HK-2 (cell line): ENCODE results near the gene CTAG1A.
"Not testable (repeated sequence)": the region's sequence is repeated elsewhere in the genome, so short reads cannot be mapped to it uniquely, and the experiment has no call there.

ENCODE experiments used
- DNase-seq: peaks from one replicate; pipeline ENCODE4 v3.0.0-alpha.2; 2018; ENCODE audit not compliant: unreplicated experiment

The CTAG1A gene

DNA sequence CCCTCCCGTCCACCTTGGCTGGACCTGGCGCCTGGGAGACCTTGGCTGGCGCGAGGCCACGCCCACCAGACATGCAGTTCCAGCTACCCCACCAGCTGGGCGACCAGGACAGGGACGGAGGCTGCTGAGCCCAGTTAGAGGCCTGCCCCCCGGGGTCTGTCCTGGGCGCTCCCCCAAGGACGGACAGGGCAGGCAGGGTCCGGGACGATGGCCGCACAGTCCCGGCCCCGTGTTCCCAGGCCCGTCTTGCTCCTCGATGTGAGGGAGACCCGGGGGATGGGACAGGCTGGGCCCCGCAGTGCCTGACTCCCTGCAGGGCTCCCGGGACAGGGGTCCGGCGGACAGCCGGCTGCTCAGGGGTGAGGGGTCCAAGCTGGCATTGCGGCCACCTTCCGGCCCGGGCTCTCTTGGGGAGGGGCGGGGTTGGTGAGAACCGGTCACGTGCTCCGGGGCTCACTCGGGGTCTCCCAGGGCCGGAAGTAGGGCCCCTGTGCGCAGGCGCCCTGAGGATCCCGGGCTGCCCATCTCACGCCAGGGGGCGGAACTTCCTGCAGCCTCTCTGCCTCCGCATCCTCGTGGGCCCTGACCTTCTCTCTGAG lies at the start of gene CTAG1A:
TSS of gene CTAG1A (plus strand) at position 549 of the 599 bp plus-strand sequence. CDS start 74 bp downstream, outside the sequence.
- not testable (repeated sequence) for DNase-seq

DNA sequence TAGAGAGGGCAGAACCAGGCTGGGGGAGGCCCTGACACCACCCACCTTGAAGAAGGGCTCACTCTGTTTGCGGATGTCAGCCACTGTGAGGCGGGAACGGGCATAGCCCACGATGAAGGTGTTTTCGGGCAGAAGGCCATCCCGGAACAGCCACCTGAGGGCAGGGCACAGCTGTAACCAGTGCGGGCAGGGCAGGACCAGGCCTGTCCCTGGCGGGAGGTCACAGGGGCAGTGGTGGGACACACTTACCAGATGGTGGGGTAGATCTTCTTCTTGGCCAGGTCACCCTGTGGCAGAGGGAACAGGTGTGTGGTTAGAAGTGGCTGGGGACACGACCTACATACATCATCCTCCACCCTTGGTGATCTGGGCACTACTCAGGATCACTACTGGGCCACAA lies 49.0 kb upstream of the CTAG1A start:
- no peak for DNase-seq

DNA sequence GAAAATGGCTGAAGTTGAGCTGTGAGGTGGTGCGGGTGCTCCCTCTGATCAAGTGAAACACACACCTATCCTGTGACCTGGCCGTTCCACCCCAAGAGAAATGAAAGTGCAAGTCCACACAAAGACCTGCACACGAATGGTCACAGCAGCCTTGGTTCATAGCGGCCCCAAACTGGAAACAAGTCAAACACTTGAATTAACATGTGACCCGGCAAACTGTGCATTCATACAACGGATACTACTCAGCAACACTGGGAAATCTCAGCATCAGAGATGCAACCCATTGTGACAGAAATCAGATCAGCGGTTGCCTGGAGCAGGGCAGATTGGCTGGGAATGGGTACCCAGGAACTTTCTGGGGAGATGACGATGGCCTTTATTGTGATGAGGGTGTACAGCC lies 45.9 kb upstream of the CTAG1A start:
- DNase-seq, result no peak

DNA sequence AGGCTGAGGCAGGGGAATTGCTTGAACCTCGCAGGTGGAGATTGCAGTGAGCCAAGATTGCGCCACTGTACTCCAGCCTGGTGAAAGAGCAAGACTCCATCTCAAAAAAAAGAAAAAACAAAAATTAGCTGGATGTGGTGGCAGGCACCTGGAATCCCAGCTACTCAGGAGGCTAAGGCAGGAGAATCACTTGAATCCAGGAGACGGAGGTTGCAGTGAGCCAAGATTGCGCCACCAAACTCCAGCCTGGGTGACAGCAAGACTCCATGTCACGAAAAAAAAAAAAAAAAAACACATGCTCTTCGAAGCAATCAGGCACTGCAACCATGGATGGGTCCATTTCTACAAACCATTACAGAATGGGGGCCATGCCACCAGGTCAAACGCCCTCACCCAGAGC lies 44.6 kb upstream of the CTAG1A start:
- not testable (repeated sequence) for DNase-seq

DNA sequence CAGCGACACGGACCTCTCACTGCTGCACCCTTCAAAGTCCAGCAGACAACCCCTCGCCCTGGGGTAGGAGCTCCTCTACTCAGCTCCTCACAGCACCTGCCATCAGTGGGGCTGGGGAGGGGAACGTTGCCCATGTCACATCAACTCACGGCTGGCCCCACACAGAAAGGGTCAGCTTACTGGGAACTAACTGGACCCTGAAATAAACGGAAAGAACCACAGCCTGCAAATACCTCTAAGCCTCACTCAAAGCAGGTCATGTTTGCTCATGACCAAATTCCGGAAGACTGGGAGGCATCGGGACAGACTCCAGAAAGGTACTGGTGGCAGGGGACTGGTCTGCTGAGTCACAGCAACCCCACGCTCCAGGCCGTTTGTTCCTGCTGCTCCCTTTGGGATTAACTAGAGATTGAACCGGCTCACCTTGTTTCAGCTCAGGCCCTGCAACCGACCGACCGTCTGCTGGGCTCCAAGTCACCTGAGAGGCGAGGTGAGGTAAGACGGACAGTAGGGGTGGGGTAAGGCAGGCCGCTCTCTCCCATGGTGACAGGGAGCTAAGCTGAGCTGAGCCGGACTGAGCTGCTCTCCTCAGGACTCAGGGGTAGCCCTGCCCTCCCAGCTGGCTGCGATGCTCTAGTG lies 43.9 kb upstream of the CTAG1A start:
- no peak for DNase-seq

DNA sequence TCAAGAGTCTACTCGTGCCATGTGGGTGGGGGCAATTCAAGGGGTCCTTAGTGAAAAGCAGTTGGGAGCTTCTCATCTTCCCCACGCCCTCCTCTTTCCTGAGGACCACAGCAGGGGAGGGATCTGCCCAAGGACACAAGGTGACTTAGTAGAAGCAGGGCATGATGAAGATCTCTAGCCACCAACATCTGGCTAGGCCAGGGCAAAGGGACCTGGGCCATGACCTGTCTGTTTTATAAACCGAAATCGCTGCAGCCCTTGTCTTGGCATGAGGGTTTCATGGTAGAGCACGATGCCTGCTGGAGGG lies 43.4 kb upstream of the CTAG1A start:
- DNase-seq, result no peak

DNA sequence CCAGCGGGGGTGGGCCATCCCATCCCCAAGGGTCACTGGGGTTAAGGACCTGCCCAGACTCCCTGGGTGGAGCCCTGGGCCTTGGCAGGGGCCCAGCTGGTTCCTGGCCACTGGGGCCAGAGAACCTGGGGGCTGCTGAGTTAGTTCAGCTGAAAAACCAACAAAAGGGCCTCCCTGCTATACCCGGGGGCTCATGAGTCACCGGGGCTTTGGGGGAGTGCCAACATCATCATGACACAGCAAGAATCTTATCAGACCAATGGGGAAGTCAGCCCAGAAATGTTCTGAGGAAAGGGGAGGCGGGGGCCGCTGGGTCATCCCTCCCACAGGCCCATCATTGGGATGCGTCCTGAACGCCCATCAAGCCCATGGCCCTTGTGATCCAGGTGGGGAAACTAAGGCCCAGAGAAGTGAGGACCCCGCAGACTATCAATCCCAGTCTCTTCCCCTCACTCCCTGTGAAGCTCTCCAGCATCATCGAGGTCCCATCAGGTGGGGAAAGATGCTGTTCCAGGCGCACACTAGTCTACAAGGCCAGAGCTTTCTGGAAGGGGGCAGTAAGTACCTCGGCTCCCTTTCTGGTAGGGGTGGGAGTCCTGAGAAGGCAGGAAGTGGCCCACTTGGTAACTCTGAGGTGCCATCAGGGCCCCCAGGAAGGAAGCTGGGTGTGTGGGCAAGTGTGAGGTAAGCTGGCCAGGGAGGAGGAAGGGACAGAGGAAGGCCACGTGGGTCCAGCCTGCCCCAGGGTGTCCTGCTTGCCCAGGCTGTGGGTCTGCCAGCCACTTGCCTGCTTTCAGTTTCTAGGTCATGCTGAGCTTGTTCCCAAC lies 42.8 kb upstream of the CTAG1A start:
- peak; percentile 82 for DNase-seq

DNA sequence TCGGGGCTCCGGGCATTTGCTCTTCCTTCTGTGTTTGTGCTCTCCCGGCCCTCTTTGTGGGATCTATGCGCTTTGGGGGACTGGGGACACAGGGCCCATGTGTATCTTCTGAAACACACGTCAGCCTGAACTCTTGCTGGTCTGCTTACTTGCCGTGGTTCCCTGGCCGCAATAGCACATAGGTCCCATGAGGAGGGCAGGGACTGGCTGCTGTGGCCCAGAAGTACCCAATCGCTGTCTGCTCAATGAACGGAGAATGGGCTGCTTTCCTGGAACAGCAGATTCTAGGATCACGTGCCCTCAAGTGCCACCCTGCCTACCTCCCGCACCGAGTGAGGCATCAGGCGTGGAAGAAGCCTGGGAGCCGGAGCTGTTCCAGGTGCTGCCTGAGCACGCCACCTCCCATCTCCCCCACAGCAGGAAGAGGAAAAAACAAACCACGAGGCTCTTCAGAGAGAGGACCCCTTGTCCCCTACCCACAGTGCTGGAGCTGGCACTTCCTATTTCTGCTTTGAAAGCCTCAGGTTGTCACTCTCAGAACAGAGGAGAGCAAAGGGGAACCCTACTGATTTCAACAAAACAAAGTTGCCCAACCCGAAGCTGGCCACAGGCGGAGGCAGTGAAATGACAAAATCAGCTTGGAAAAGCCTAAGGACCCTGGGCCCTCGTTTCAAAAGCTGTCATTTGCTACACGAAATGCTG lies 42.1 kb upstream of the CTAG1A start:
- DNase-seq, result no peak

DNA sequence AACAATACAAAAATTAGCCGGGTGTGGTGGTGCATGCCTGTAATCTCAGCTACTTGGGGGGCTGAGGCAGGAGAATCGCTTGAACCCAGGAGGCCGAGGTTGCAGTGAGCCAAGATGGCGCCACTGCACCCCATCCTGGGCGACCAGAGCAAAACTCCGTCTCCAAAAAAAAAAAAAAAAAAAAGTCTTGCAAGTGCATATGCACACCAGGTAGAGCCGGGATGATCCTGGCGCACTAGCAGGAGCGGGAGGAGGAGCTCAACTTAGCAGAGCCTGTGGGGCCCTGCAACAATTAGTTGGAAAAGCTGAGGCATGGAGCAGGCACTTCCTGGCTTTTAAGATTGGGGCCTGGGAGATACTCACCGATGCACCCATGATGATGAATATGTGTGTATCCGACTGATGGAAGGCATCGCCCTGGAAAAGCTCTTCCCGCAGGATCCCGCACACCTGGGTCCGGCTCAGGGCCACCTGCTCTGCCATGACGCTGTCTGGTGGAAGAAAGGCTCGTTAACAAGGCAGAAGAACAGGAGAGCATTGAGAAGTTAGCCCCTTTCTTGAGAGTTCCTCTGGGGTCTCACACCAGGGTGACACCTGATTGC lies 39.2 kb upstream of the CTAG1A start:
- DNase-seq, result no peak

DNA sequence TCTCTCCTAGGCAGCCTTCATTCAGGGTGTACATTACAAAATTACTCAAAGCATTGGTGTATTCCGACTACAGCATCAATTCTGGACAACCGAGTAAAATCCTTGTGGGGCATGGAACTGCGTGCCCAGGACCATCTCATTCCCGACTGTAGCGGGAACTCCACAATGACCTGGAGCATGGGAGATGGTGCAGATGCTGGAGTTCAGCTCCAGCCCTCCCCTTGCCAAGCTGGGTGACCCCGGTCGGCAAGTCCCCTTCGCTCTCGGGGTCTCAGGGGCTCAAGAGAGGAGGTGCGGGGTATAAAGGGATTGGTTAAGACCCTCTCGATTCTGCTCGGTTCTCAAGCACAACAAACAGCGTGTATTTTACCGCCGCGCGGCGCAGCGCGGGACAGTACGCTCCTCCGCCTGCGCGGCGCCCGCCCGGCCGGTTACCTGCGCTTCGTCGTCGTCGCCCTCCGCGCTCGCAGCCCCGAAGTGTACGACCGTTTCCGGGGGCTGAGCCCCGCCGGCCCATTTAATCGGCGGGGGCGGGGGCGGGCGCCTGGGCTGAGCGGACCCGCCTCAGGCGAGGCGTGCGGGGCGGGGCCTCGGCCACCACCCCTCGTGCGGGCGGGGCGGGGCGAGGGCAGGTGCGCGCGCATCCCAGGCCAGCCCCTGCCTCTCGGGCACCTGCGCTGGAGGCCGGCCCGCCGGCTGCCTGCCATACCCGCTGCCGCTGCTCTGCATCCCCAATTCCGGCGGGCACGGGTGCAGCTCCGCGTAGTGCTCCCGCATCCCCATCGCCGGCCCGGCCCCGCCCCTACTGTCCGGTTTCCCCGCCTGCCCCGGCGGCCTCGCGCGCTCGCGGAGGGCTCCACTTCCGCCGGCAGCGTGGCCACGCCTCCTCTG lies 38.3 kb upstream of the CTAG1A start, which contains the start of gene G6PD:
TSS of gene G6PD (minus strand) at position 493 of the 891 bp plus-strand sequence. CDS start 691 bp downstream, outside the sequence.
- peak; percentile 84 for DNase-seq

DNA sequence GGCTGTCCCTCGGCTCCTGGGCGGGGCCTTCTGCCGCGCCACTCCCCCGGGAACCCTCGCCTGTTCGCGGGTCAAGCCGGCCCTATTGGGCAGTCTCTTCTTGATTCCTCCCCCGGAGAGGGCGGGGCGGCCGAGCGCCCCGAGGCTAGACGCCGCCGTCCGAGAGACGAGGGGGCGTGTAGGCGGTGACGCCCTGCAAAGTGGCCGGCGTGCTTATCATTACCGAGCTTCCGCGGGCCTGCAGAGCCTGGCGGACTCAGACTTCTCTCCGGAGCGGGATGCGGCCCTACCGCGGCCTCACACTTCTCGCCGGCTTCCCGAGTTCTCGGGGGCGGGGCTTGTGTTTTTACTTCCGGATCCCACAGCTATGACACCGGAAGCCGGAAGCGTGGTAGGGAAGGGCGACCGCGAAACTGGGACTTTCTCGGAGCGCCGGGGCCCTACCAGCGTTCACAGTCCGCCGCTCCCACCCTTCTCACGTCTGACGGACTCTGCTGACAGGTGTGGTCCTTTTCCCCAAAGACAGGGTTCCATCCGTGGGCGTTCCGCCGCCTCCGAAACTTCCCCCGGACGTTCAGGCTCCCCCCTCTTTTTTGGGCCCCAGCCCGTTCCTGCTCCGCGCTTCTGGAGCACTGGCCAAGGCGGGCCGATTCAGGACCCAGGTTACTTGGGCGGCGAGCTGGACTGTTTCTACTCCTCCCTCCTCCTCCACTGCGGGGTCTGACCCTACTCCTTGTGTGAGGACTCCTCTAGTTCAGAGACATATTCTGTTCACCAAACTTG lies 37.5 kb upstream of the CTAG1A start, which contains the start of gene IKBKG:
TSS of gene IKBKG (plus strand) at position 376 of the 783 bp plus-strand sequence. CDS start 4,383 bp downstream, outside the sequence.
- DNase-seq, result peak; percentile 92

DNA sequence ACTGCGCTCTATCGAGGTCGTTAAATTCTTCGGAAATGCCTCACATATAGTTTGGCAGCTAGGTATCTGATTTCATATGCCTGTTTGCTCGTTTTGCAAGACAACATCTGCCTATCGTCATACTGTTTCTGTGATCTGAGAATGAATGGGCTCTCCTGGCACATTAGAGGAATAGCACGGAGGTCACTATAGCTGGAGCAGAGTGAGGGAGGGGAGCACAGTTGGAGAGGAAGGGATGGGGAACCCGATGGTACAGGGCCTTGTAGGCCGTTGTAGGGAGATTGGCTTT lies 37.0 kb upstream of the CTAG1A start:
- DNase-seq, result no peak

DNA sequence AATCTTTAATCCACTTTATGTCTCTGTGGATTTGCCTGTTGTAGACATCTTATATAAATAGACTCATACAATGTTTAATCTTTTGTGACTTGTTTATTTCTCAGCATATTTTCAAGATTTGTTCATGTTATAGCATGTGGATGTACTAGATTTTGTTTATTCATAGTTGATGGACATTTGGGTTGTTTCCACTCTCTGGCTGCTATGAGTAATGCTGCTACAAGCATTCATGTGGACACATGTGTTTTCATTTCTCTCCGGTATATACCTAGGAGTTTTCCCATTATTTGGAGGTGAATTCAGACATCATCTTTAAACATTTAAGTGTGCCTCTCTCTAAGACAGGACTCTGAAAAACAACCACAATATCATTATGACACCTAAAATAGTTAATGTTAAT lies 35.2 kb upstream of the CTAG1A start:
- no peak for DNase-seq

DNA sequence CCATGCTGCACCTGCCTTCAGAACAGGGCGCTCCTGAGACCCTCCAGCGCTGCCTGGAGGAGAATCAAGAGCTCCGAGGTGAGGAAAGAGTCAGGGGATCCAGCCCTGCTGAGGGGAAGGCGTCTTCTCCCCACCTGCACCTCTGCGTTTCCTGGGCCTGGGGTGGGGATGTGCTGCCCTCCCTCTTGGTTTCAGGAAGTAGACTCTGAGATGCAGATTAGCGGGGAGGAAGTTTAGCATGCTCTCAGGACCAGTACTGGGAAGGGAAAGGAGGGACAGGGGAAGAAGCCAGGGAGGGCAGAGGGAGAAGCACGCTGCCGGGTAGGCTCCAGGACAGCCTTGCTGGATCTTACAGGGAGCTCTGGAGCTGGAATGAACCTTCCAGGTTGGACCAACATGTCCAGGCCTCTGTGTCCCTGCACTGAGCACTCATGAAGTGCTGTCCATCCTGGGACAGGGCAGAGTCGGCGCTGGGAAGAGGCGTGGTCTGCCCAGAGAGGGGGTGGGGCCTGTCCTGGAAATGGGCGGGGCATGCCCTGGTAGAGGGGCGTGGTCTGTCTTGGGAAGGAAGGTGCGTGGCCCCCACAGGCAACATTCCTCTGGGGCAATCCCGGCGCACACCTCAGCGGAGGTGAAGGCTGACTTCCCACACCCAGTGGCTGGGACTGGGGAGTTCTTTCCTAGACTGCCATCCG lies 32.7 kb upstream of the CTAG1A start:
- DNase-seq, result not testable (repeated sequence)

DNA sequence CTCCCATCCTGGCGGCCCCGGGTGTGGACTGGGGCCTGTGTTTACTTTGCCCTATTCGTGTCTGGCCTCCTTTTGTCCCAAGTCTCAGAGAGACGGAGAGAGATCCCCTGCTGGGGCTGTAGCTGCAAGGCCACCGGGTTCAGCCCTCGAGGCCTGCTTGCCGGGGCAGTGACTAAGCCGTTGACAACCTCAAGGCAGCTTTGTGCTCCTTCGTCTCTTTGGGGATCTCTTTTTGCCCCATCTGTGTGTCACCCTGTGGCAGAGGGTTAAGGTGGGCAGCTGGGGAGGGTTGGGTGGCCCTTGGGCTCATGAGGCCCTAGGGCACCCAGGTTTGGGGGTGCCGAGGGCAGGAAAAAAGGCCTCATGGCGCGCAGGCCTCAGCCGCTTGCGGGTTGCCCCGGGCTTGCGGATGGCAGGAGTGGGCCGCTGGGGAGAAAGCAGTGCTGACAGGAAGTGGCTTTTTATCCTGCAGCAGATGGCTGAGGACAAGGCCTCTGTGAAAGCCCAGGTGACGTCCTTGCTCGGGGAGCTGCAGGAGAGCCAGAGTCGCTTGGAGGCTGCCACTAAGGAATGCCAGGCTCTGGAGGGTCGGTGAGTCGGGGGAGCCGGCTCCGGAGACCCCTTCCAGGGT lies 26.8 kb upstream of the CTAG1A start:
- DNase-seq, result not testable (repeated sequence)

DNA sequence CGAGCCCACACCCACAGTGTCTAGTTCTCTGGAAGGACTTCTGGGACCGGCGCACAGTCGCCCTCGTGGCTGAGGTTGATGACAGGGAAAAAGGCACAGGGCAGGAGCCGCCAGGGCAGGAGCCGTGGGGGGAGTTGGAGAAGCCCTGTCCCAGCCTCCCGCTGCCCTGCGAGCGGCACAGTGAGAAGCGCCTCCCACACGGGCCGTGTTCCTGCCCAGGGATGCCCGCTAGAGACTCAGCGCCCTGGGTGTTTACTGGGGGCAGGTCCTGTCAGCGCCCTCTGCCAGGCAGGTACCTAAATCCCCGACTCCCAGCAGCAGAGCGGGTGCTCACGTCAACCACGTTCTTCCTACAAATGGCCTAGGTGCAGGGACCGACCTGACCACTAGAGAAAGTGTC lies 26.0 kb upstream of the CTAG1A start:
- not testable (repeated sequence) for DNase-seq

DNA sequence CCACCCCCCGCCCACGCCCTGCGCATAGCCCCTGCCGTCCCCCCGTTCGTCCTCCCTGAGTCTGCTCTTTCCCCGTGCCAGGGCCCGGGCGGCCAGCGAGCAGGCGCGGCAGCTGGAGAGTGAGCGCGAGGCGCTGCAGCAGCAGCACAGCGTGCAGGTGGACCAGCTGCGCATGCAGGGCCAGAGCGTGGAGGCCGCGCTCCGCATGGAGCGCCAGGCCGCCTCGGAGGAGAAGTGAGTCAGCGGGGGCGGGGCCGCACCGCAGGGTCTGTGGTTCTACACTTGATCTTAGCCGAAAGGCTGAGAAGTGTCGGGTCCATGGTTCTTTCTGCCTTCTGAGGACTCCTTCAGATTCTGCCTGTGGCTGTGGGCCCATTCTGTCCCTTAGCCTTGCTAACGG lies 24.6 kb upstream of the CTAG1A start:
- not testable (repeated sequence) for DNase-seq

DNA sequence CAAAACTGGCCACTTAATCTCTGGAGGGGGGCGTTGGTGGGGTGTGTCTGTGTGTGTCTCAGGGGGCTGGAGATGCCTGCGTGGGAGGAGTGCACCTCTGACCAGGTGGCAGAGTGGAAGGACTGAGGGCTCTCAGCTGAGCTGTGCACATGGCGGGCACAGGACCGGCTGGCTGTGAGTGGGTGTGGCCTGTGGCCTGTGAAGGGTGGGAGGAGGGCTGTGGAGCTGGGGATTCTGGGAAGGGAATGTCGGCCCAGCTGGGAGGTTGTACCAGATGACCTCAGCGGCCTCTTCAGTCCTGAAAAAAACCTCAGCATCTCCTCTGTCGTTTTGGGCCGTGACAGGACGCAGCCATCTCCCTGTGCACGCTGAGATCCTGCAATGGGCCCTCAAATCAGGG lies 22.6 kb upstream of the CTAG1A start:
- not testable (repeated sequence) for DNase-seq

DNA sequence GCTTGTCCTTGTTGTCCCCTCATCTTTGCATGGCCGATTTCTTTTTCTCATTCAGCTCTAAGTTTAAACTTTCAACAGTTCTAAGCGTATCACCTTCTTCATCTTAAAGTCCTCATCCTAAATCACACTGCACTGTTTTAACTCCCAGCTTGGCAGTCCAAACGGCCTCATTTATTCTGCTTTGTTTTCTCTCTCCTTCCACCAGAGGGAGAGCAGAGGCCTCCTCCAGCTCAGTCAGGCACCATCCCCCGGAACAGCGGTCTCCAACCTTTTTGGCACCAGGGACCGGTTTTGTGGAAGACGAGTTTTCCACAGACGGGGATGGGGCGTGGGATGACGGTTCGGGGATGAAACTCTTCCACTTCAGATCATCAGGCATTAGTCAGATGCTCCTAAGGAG lies 14.6 kb upstream of the CTAG1A start:
- DNase-seq, result not testable (repeated sequence)
